Astrocyte (in vitro differentiated cells and primary cell): ENCODE measurements around the gene SALL4. TPM values are rescaled to one million over a fixed set of nuclear protein-coding genes. Genes with fewer than 3 reads are reported as not detected.

Source experiments
- DNase-seq: peaks from one replicate; pipeline ENCODE4 v3.0.0-alpha.2; 2010; ENCODE audit warnings: low read depth
- FAIRE-seq: peaks from 2 replicates; lab custom pipeline; 2011; peaks lifted over from hg19 to GRCh38; lab: Jason Lieb, UNC
- H2AFZ ChIP-seq: 2 replicates; pipeline ENCODE4 v1.6.0; 2012; ENCODE audit warnings: low read depth, low read length, inconsistent platforms
- H3K27ac ChIP-seq: 2 replicates; pipeline ENCODE4 v1.5.1; 2011; ENCODE audit warnings: low read depth, low read length, inconsistent platforms
- H3K27me3 ChIP-seq: 2 replicates; pipeline ENCODE4 v1.6.0; 2011; ENCODE audit warnings: low read length, inconsistent platforms; ENCODE audit not compliant: insufficient read depth
- H3K36me3 ChIP-seq: 2 replicates; pipeline ENCODE4 v1.5.1; 2011; ENCODE audit warnings: low read length, inconsistent platforms; ENCODE audit not compliant: insufficient read depth
- H3K4me1 ChIP-seq: 2 replicates; pipeline ENCODE4 v1.5.1; 2011; ENCODE audit warnings: low read length, inconsistent platforms; ENCODE audit not compliant: insufficient read depth
- H3K4me2 ChIP-seq: 2 replicates; pipeline ENCODE4 v1.6.0; 2012; ENCODE audit warnings: low read length, inconsistent platforms
- H3K4me3 ChIP-seq: 2 replicates; pipeline ENCODE4 v1.5.1; 2011; ENCODE audit warnings: low read depth, mild to moderate bottlenecking, low read length, inconsistent platforms; ENCODE audit not compliant: insufficient read depth
- H3K79me2 ChIP-seq: 2 replicates; pipeline ENCODE4 v1.6.0; 2012; ENCODE audit warnings: mild to moderate bottlenecking, low read length, inconsistent platforms; ENCODE audit not compliant: insufficient read depth
- H3K9ac ChIP-seq: 2 replicates; pipeline ENCODE4 v1.6.0; 2012; ENCODE audit warnings: mild to moderate bottlenecking, low read length, inconsistent platforms
- H3K9me3 ChIP-seq: 2 replicates; pipeline ENCODE4 v1.5.1; 2012; ENCODE audit warnings: low read depth, mild to moderate bottlenecking, low read length, inconsistent platforms; ENCODE audit not compliant: insufficient read depth
- H4K20me1 ChIP-seq: 2 replicates; pipeline ENCODE4 v1.6.0; 2012; ENCODE audit warnings: low read length, inconsistent platforms; ENCODE audit not compliant: insufficient read depth
- H3K27ac Mint-ChIP-seq: one replicate; pipeline ENCODE4 v1.8.0; 2021; ENCODE audit warnings: mild to moderate bottlenecking, mixed read lengths; ENCODE audit not compliant: unreplicated experiment
- H3K27me3 Mint-ChIP-seq: one replicate; pipeline ENCODE4 v1.8.0; 2021; ENCODE audit warnings: low read depth, mixed read lengths; ENCODE audit not compliant: unreplicated experiment
- H3K36me3 Mint-ChIP-seq: one replicate; pipeline ENCODE4 v1.8.0; 2021; ENCODE audit warnings: low read depth, mixed read lengths; ENCODE audit not compliant: unreplicated experiment
- H3K4me1 Mint-ChIP-seq: one replicate; pipeline ENCODE4 v1.8.0; 2021; ENCODE audit warnings: low read depth, mixed read lengths; ENCODE audit not compliant: unreplicated experiment
- H3K4me3 Mint-ChIP-seq: one replicate; pipeline ENCODE4 v1.8.0; 2021; ENCODE audit warnings: mild to moderate bottlenecking, moderate library complexity, mixed read lengths; ENCODE audit not compliant: unreplicated experiment
- H3K9me3 Mint-ChIP-seq: one replicate; pipeline ENCODE4 v1.8.0; 2021; ENCODE audit warnings: mild to moderate bottlenecking, mixed read lengths; ENCODE audit not compliant: unreplicated experiment
- EZH2 ChIP-seq: IDR thresholded peaks from 2 replicates; pipeline ENCODE4 v1.6.1; 2012; ENCODE audit warnings: mild to moderate bottlenecking, low read length, inconsistent platforms; ENCODE audit not compliant: insufficient read depth
- total RNA-seq: library from RNA; stranded (reverse); gene quantifications from 2 replicates; pipeline ENCODE4 v1.2.1, GENCODE V29; 2021
- TF ChIP-seq, protein P1 (sequence below): IDR thresholded peaks from 2 replicates; pipeline ENCODE4 v1.5.1; 2011; ENCODE audit warnings: low read depth, mild to moderate bottlenecking, inconsistent platforms, low read length, moderate library complexity; ENCODE audit not compliant: insufficient read depth

Gene SALL4
- total RNA-seq, 1 donor from 2014 or later, result 21.7 TPM

- no peaks in the 10 kb centered on the region for H3K79me2 ChIP-seq
- H3K4me1 ChIP-seq, result peaks cover 21% of the 10 kb centered on the region
- no peak for FAIRE-seq
- H3K4me3 ChIP-seq, result no peak overlapping the region
- H3K9ac ChIP-seq, result no peak overlapping the region
- peak; percentile 11 for DNase-seq
- H3K9me3 ChIP-seq, result no peaks in the 10 kb centered on the region
- no peaks in the 10 kb centered on the region for H3K36me3 ChIP-seq
- peaks cover 3% of the 10 kb centered on the region for H3K27me3 ChIP-seq
- peak overlapping the region; percentile 68 for H3K4me3 Mint-ChIP-seq
- H2AFZ ChIP-seq, result no peak overlapping the region
- H3K27ac Mint-ChIP-seq, result peak overlapping the region; percentile 31
- no peaks in the 10 kb centered on the region for H3K27me3 Mint-ChIP-seq
- peaks cover 2% of the 10 kb centered on the region for H3K36me3 Mint-ChIP-seq
- H3K27ac ChIP-seq, result no peak overlapping the region
- TF ChIP-seq EZH2, result no peak
- TF ChIP-seq, protein P1, sequence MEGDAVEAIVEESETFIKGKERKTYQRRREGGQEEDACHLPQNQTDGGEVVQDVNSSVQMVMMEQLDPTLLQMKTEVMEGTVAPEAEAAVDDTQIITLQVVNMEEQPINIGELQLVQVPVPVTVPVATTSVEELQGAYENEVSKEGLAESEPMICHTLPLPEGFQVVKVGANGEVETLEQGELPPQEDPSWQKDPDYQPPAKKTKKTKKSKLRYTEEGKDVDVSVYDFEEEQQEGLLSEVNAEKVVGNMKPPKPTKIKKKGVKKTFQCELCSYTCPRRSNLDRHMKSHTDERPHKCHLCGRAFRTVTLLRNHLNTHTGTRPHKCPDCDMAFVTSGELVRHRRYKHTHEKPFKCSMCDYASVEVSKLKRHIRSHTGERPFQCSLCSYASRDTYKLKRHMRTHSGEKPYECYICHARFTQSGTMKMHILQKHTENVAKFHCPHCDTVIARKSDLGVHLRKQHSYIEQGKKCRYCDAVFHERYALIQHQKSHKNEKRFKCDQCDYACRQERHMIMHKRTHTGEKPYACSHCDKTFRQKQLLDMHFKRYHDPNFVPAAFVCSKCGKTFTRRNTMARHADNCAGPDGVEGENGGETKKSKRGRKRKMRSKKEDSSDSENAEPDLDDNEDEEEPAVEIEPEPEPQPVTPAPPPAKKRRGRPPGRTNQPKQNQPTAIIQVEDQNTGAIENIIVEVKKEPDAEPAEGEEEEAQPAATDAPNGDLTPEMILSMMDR, result no peak
- peak overlapping the region; percentile 2 for H3K4me2 ChIP-seq
- no peaks in the 10 kb centered on the region for H4K20me1 ChIP-seq
- no peaks in the 10 kb centered on the region for H3K9me3 Mint-ChIP-seq
- peaks cover 33% of the 10 kb centered on the region for H3K4me1 Mint-ChIP-seq
Observed at GRCh38 chr20:51797357-51798025, 4.8 kb downstream of the SALL4 start.

- peaks cover 16% of the 10 kb centered on the region for H3K4me1 ChIP-seq
- no peak overlapping the region for H3K4me3 ChIP-seq
- Mint-ChIP-seq H3K9me3 (no peaks in the 10 kb centered on the region), H3K36me3 (peaks cover 2% of the 10 kb centered on the region), H3K4me1 (peaks cover 33% of the 10 kb centered on the region), H3K27ac (peak overlapping the region; percentile 28), H3K4me3 (no peak overlapping the region), H3K27me3 (no peaks in the 10 kb centered on the region)
- H3K9me3 ChIP-seq, result no peaks in the 10 kb centered on the region
- peaks cover 3% of the 10 kb centered on the region for H3K27me3 ChIP-seq
- no peak overlapping the region for H3K9ac ChIP-seq
- H3K27ac ChIP-seq, result no peak overlapping the region
- H2AFZ ChIP-seq, result no peak overlapping the region
- no peak for DNase-seq
- H3K36me3 ChIP-seq, result no peaks in the 10 kb centered on the region
- H4K20me1 ChIP-seq, result no peaks in the 10 kb centered on the region
- H3K79me2 ChIP-seq, result no peaks in the 10 kb centered on the region
- H3K4me2 ChIP-seq, result no peak overlapping the region
- TF ChIP-seq EZH2, result no peak
- TF ChIP-seq, protein P1, result no peak
- no peak for FAIRE-seq
Observed at GRCh38 chr20:51796340-51796739, 6.0 kb downstream of the SALL4 start.

DNA sequence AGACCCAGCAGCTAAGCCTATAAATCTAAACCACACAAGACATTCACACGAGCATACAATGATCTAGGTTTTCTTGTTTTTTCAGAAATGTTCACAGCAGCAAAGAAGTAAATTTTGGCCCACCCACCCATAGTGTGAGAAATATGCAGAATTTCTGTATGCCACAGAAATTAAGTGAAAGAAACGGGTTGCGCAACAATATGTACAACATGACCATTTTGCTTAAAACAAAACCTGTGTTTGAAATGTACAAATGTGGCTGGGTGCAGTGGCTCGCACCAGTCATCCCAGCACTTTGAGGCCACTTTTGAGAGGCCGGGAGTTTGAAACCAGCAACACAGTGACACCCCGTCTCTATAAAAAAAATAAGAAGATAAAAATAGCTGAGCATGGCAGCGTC, 9.4 kb downstream of the SALL4 start:
- Histone ChIP-seq H2AFZ (no peak overlapping the region), H3K79me2 (no peaks in the 10 kb centered on the region), H3K4me3 (no peak overlapping the region), H3K27me3 (no peaks in the 10 kb centered on the region), H3K4me2 (no peak overlapping the region), H3K9ac (no peak overlapping the region), H4K20me1 (no peaks in the 10 kb centered on the region), H3K9me3 (no peaks in the 10 kb centered on the region), H3K27ac (no peak overlapping the region), H3K4me1 (peaks cover 6% of the 10 kb centered on the region), H3K36me3 (no peaks in the 10 kb centered on the region)
- peaks cover 21% of the 10 kb centered on the region for H3K36me3 Mint-ChIP-seq
- H3K4me3 Mint-ChIP-seq, result no peak overlapping the region
- no peak overlapping the region for H3K27ac Mint-ChIP-seq
- TF ChIP-seq EZH2, result no peak
- TF ChIP-seq, protein P1, result no peak
- DNase-seq, result no peak
- no peaks in the 10 kb centered on the region for H3K9me3 Mint-ChIP-seq
- FAIRE-seq, result no peak
- peaks cover 19% of the 10 kb centered on the region for H3K4me1 Mint-ChIP-seq
- no peaks in the 10 kb centered on the region for H3K27me3 Mint-ChIP-seq
